WTC11 (cell line): ENCODE measurements around the gene P2RY6. TPM values are rescaled to one million over a fixed set of nuclear protein-coding genes. Genes with fewer than 3 reads are reported as not detected.

Experiments
- ATAC-seq: fragments of 200-7000 bp; cut with Tn5 transposase; 2 replicates; pipeline ENCODE4 v1.10.0; 2021; ENCODE audit warnings: mild to moderate bottlenecking, moderate library complexity
- CTCF ChIA-PET: fragments of 300-600 bp; sonication (Branson Sonifier 250); formaldehyde crosslinking; loops from one replicate; lab custom pipeline; 2021; ENCODE audit warnings: antibody characterized with exemption; lab: Charles Lee
- POLR2A ChIA-PET: fragments of 350-600 bp; sonication (Branson Sonifier 250); formaldehyde crosslinking; loops from one replicate; lab custom pipeline; 2021; ENCODE audit warnings: antibody characterized with exemption; lab: Charles Lee
- DNase-seq: peaks from one replicate; pipeline ENCODE4 v3.0.0; 2021; ENCODE audit warnings: low spot score
- H3K27ac Mint-ChIP-seq: 2 replicates; pipeline ENCODE4 v1.8.0; 2021; ENCODE audit warnings: mixed read lengths
- H3K27me3 Mint-ChIP-seq: 2 replicates; pipeline ENCODE4 v1.8.0; 2021; ENCODE audit warnings: low read depth, mild to moderate bottlenecking, moderate library complexity, mixed read lengths
- H3K36me3 Mint-ChIP-seq: 2 replicates; pipeline ENCODE4 v1.8.0; 2021; ENCODE audit warnings: mixed read lengths
- H3K4me1 Mint-ChIP-seq: 2 replicates; pipeline ENCODE4 v1.8.0; 2022; ENCODE audit warnings: mixed read lengths
- H3K4me3 Mint-ChIP-seq: 2 replicates; pipeline ENCODE4 v1.8.0; 2021; ENCODE audit warnings: mild to moderate bottlenecking, moderate library complexity, mixed read lengths
- H3K9me3 Mint-ChIP-seq: 2 replicates; pipeline ENCODE4 v1.8.0; 2021; ENCODE audit warnings: mixed read lengths
- ATF2 ChIP-seq: sonication (generic); formaldehyde crosslinking; IDR thresholded peaks from 2 replicates; pipeline ENCODE4 v1.8.1; 2022; ENCODE audit warnings: low read depth, missing genetic modification reagents, borderline replicate concordance
- ATF3 ChIP-seq: sonication (generic); formaldehyde crosslinking; conservative IDR thresholded peaks from 2 replicates; pipeline ENCODE4 v1.8.1; 2022; ENCODE audit warnings: mild to moderate bottlenecking, missing genetic modification reagents
- CBFB ChIP-seq: sonication (generic); formaldehyde crosslinking; IDR thresholded peaks from 2 replicates; pipeline ENCODE4 v1.8.1; 2022; ENCODE audit warnings: mild to moderate bottlenecking, low read depth, missing genetic modification reagents
- CDX4 ChIP-seq: fragments of 250-450 bp; sonication (Bioruptor Pico); IDR thresholded peaks from 2 replicates; pipeline ENCODE4 v1.9.0; 2021; ENCODE audit warnings: moderate library complexity, mild to moderate bottlenecking, inconsistent platforms, borderline replicate concordance
- FOXJ3 ChIP-seq: sonication (generic); formaldehyde crosslinking; IDR thresholded peaks from 2 replicates; pipeline ENCODE4 v1.9.0; 2021; ENCODE audit warnings: missing genetic modification reagents, mild to moderate bottlenecking, borderline replicate concordance
- JAZF1 ChIP-seq: fragments of 250-450 bp; sonication (Bioruptor Pico); IDR thresholded peaks from 2 replicates; pipeline ENCODE4 v1.9.0; 2021; ENCODE audit warnings: moderate library complexity, mild to moderate bottlenecking, inconsistent platforms
- JUN ChIP-seq: sonication (generic); formaldehyde crosslinking; IDR thresholded peaks from 2 replicates; pipeline ENCODE4 v1.8.0; 2023; ENCODE audit warnings: mild to moderate bottlenecking, missing genetic modification reagents
- KAT7 ChIP-seq: sonication (generic); formaldehyde crosslinking; IDR thresholded peaks from 2 replicates; pipeline ENCODE4 v1.8.1; 2023; ENCODE audit warnings: missing genetic modification reagents, mild to moderate bottlenecking, borderline replicate concordance
- RELA ChIP-seq: sonication (generic); formaldehyde crosslinking; IDR thresholded peaks from 2 replicates; pipeline ENCODE4 v1.8.1; 2022; ENCODE audit warnings: missing genetic modification reagents, mild to moderate bottlenecking, borderline replicate concordance
- USF1 ChIP-seq: sonication (generic); formaldehyde crosslinking; IDR thresholded peaks from 2 replicates; pipeline ENCODE4 v1.8.0; 2022; ENCODE audit warnings: mild to moderate bottlenecking, missing genetic modification reagents
- ZNF317 ChIP-seq: sonication (generic); formaldehyde crosslinking; IDR thresholded peaks from 2 replicates; pipeline ENCODE4 v1.8.1; 2023; ENCODE audit warnings: low read depth, mild to moderate bottlenecking, moderate library complexity, missing genetic modification reagents, borderline replicate concordance
- ZNF423 ChIP-seq: fragments of 250-450 bp; sonication (Bioruptor Pico); IDR thresholded peaks from 2 replicates; pipeline ENCODE4 v2.1.2; 2022; ENCODE audit warnings: mild to moderate bottlenecking, moderate library complexity
- ZNF532 ChIP-seq: fragments of 250-450 bp; sonication (Bioruptor Pico); IDR thresholded peaks from 2 replicates; pipeline ENCODE4 v1.9.0; 2021; ENCODE audit warnings: mild to moderate bottlenecking, borderline replicate concordance
- total RNA-seq: library from RNA; stranded (reverse); gene quantifications from 3 replicates; pipeline ENCODE4 v1.2.3, GENCODE V29; 2021

Gene P2RY6
- total RNA-seq, 1 experiment from 2014 or later = not detected

GRCh38 chr11:73310661-73311393, 38.7 kb downstream of the P2RY6 start:
- Mint-ChIP-seq H3K27ac (no peak overlapping the region), H3K4me3 (no peak overlapping the region), H3K4me1 (peaks cover 38% of the 10 kb centered on the region), H3K36me3 (no peaks in the 10 kb centered on the region), H3K9me3 (no peaks in the 10 kb centered on the region), H3K27me3 (peaks cover 32% of the 10 kb centered on the region)
- DNase-seq (no peak), ATAC-seq (no peak)
- POLR2A ChIA-PET = no interaction called here
- CTCF ChIA-PET = interaction anchor here (2.0 to 7.6 kb wide), 4 partner anchors 25 to 51 kb away, joined by 8 to 270 read pairs (median 126); no protein-coding TSS in a partner anchor
- TF ChIP-seq USF1 (CRISPR knock-in tag) (no peak), RELA (CRISPR knock-in tag) (no peak), KAT7 (no peak)
- TF ChIP-seq, all 79 proteins: peak for 0

GRCh38 chr11:73311394-73311869, 39.3 kb downstream of the P2RY6 start:
- DNase-seq (no peak), ATAC-seq (no peak)
- Mint-ChIP-seq H3K4me3 (no peak overlapping the region), H3K9me3 (no peaks in the 10 kb centered on the region), H3K36me3 (no peaks in the 10 kb centered on the region), H3K27ac (no peak overlapping the region), H3K4me1 (peaks cover 36% of the 10 kb centered on the region), H3K27me3 (peaks cover 29% of the 10 kb centered on the region)
- POLR2A ChIA-PET = no interaction called here
- CTCF ChIA-PET = interaction anchor here (2.0 to 7.6 kb wide), 2 partner anchors 24 to 40 kb away, joined by 8 to 270 read pairs; no protein-coding TSS in a partner anchor
- TF ChIP-seq ATF2 (CRISPR knock-in tag) = no peak
- no peak for TF ChIP-seq ZNF317
- TF ChIP-seq ATF3 = no peak

GRCh38 chr11:73312036-73312435, 39.9 kb downstream of the P2RY6 start:
- Mint-ChIP-seq H3K27ac (no peak overlapping the region), H3K4me1 (peaks cover 30% of the 10 kb centered on the region), H3K4me3 (no peak overlapping the region), H3K27me3 (peaks cover 23% of the 10 kb centered on the region), H3K36me3 (no peaks in the 10 kb centered on the region), H3K9me3 (no peaks in the 10 kb centered on the region)
- ChIA-PET CTCF (interaction anchor here (0.6 to 2.7 kb wide), 4 partner anchors 23 to 66 kb away, joined by 3 to 11 read pairs (median 8); no protein-coding TSS in a partner anchor), POLR2A (no interaction called here)
- ATAC-seq (no peak), DNase-seq (no peak)
- no peak for TF ChIP-seq CDX4 (CRISPR knock-in tag)
- TF ChIP-seq CBFB (CRISPR knock-in tag) = no peak
- TF ChIP-seq ATF2 (CRISPR knock-in tag) = no peak
- no peak for TF ChIP-seq FOXJ3 (CRISPR knock-in tag)
- no peak for TF ChIP-seq ZNF532 (CRISPR knock-in tag)
- TF ChIP-seq ZNF423 (CRISPR knock-in tag) = no peak
- no peak for TF ChIP-seq JUN
- no peak for TF ChIP-seq JAZF1 (CRISPR knock-in tag)
